HepG2 (cell line): ENCODE results near the gene STK11. TPM values are rescaled to one million over a fixed set of nuclear protein-coding genes. Genes with fewer than 3 reads are reported as not detected.
A peak's percentile ranks its signal among the peaks of the same experiment; 100 is the strongest.

Experiments
- ADNP ChIP-seq: sonication (generic); formaldehyde crosslinking; IDR thresholded peaks from 2 replicates; pipeline ENCODE4 v1.4.0; 2020; ENCODE audit warnings: missing genetic modification reagents
- CENPX ChIP-seq: sonication (generic); formaldehyde crosslinking; IDR thresholded peaks from 2 replicates; pipeline ENCODE4 v1.9.0; 2021; ENCODE audit warnings: mild to moderate bottlenecking, missing genetic modification reagents, moderate library complexity
- EED ChIP-seq: sonication (generic); formaldehyde crosslinking; IDR thresholded peaks from 2 replicates; pipeline ENCODE4 v1.5.0; 2020; ENCODE audit warnings: mild to moderate bottlenecking, missing genetic modification reagents
- ELF3 ChIP-seq: IDR thresholded peaks from 2 replicates; pipeline ENCODE4 v1.6.1; 2016; ENCODE audit warnings: missing genetic modification reagents, missing compliant biosample characterization
- GATAD1 ChIP-seq: IDR thresholded peaks from 2 replicates; pipeline ENCODE4 v1.6.1; 2016; ENCODE audit warnings: missing genetic modification reagents, missing compliant biosample characterization
- GLI4 ChIP-seq: sonication (generic); formaldehyde crosslinking; IDR thresholded peaks from 2 replicates; pipeline ENCODE4 v1.5.1; 2020; ENCODE audit warnings: missing genetic modification reagents, mild to moderate bottlenecking, moderate library complexity, borderline replicate concordance
- JUN ChIP-seq: sonication (generic); formaldehyde crosslinking; IDR thresholded peaks from 2 replicates; pipeline ENCODE4 v1.4.0; 2020; ENCODE audit warnings: mild to moderate bottlenecking, missing genetic modification reagents
- JUND ChIP-seq: sonication (generic); formaldehyde crosslinking; IDR thresholded peaks from 2 replicates; pipeline ENCODE4 v1.8.0; 2022; ENCODE audit warnings: mild to moderate bottlenecking, missing genetic modification reagents
- POLR2A ChIP-seq, 2 experiments: IDR thresholded peaks; 2 replicates each; pipeline ENCODE4 v1.6.1; 2011; ENCODE audit warnings: low read depth in 2 of 2, low read length in 2 of 2, mild to moderate bottlenecking in 1 of 2, moderate library complexity in 1 of 2; ENCODE audit not compliant: insufficient read depth in 1 of 2
- REXO4 ChIP-seq: sonication (generic); formaldehyde crosslinking; IDR thresholded peaks from 2 replicates; pipeline ENCODE4 v1.8.0; 2022; ENCODE audit warnings: missing genetic modification reagents, mild to moderate bottlenecking, borderline replicate concordance
- RXRB ChIP-seq: IDR thresholded peaks from 2 replicates; pipeline ENCODE4 v1.6.1; 2016; ENCODE audit warnings: borderline replicate concordance, missing genetic modification reagents, missing compliant biosample characterization
- THAP11 ChIP-seq: IDR thresholded peaks from 2 replicates; pipeline ENCODE4 v1.6.1; 2016; ENCODE audit warnings: missing biosample characterization, missing genetic modification reagents
- XRCC5 ChIP-seq: fragments of 200-400 bp; formaldehyde crosslinking; optimal IDR thresholded peaks from 2 replicates; pipeline ENCODE3; 2017; ENCODE audit warnings: mild to moderate bottlenecking, low read length
- ZNF552 ChIP-seq: sonication (generic); formaldehyde crosslinking; IDR thresholded peaks from 2 replicates; pipeline ENCODE4 v1.9.0; 2022; ENCODE audit warnings: missing genetic modification reagents, mild to moderate bottlenecking, borderline replicate concordance
- ZNF709 ChIP-seq: sonication (generic); formaldehyde crosslinking; IDR thresholded peaks from 2 replicates; pipeline ENCODE4 v1.5.0; 2020; ENCODE audit warnings: mild to moderate bottlenecking, missing genetic modification reagents
- ZNF720 ChIP-seq: sonication (generic); formaldehyde crosslinking; IDR thresholded peaks from 2 replicates; pipeline ENCODE4 v1.4.0; 2020; ENCODE audit warnings: missing genetic modification reagents
- polyA plus RNA-seq, 8 experiments: library from polyadenylated mRNA; depleted of rRNA in 3 of 8; stranded (reverse) in 7 of 8; unstranded in 1 of 8; fragments of >200 nt; fragmentation: Illumina TruSeq in 4 of 8; extraction: Trizol in 4 of 8; gene quantifications; 2 replicates each; pipeline versions ENCODE4 v1.2.1 to v1.2.3, GENCODE V29; 2011 to 2016; ENCODE audit warnings: low read depth in 4 of 8, missing spikeins in 1 of 8, mixed read lengths in 1 of 8; ENCODE audit not compliant: insufficient read depth in 1 of 8
- total RNA-seq, 5 experiments: library from RNA; depleted of rRNA; stranded (reverse); fragments of >200 nt; fragmentation: Illumina TruSeq; extraction: Trizol; gene quantifications; 2 replicates each; pipeline ENCODE4 v1.2.3, GENCODE V29; 2016; ENCODE audit warnings: low read depth in 1 of 5
- TF ChIP-seq, protein P1 (sequence below): IDR thresholded peaks from 2 replicates; pipeline ENCODE4 v1.6.1; 2012; ENCODE audit warnings: low read length, improper control_type of control experiment
- TF ChIP-seq, protein P2 (sequence below): sonication (generic); formaldehyde crosslinking; IDR thresholded peaks from 2 replicates; pipeline ENCODE4 v1.4.0; 2020; ENCODE audit warnings: missing genetic modification reagents, mild to moderate bottlenecking, borderline replicate concordance
- TF ChIP-seq, protein P3 (sequence below): sonication (generic); formaldehyde crosslinking; IDR thresholded peaks from 2 replicates; pipeline ENCODE4 v1.8.0; 2022; ENCODE audit warnings: missing genetic modification reagents, low read depth, mild to moderate bottlenecking, borderline replicate concordance
- TF ChIP-seq, protein P4 (sequence below): sonication (generic); formaldehyde crosslinking; IDR thresholded peaks from 2 replicates; pipeline ENCODE4 v1.5.0; 2020; ENCODE audit warnings: mild to moderate bottlenecking, missing genetic modification reagents

The STK11 gene
- total and polyA plus RNA-seq, 2 of the 13 experiments (the other 11 are each of a cell fraction or from before 2014, with no cell fraction given): 27.5 to 43.6 TPM

DNA sequence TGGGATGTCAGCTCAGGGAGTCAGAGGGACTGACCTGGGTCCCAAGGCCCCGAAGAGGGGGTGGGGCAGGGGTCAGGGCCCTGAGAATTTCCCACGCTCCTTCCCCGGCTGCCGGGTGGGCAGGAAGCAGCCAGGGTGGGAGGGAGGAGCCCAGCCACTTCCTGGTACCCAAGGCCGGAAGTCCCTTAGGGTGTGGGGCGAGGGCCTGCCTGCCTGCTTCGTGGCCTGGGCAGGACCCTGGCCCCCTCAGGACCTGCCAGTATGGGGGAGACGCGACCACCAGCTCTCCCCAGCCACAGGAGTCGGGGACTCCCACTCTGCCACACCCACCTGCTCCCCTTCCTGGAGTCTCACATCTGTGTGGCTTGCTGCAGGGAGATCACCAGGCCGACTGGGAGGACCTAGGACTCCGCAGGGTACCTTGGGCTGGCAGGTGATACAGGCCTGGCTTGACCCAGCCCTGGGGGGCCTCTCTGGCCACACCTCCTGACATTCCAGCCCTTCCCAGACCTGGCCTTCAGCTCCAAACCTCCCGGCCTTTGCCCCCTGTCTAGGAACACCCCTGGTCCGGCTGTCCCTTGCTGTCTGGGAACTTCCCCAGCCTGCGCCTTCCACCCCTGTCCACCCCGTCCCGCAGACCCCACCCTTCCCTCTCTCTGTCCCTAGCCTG lies 53.8 kb downstream of the STK11 start (continued):
- TF ChIP-seq, protein P1, sequence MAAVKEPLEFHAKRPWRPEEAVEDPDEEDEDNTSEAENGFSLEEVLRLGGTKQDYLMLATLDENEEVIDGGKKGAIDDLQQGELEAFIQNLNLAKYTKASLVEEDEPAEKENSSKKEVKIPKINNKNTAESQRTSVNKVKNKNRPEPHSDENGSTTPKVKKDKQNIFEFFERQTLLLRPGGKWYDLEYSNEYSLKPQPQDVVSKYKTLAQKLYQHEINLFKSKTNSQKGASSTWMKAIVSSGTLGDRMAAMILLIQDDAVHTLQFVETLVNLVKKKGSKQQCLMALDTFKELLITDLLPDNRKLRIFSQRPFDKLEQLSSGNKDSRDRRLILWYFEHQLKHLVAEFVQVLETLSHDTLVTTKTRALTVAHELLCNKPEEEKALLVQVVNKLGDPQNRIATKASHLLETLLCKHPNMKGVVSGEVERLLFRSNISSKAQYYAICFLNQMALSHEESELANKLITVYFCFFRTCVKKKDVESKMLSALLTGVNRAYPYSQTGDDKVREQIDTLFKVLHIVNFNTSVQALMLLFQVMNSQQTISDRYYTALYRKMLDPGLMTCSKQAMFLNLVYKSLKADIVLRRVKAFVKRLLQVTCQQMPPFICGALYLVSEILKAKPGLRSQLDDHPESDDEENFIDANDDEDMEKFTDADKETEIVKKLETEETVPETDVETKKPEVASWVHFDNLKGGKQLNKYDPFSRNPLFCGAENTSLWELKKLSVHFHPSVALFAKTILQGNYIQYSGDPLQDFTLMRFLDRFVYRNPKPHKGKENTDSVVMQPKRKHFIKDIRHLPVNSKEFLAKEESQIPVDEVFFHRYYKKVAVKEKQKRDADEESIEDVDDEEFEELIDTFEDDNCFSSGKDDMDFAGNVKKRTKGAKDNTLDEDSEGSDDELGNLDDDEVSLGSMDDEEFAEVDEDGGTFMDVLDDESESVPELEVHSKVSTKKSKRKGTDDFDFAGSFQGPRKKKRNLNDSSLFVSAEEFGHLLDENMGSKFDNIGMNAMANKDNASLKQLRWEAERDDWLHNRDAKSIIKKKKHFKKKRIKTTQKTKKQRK: no peak
- TF ChIP-seq, protein P2, sequence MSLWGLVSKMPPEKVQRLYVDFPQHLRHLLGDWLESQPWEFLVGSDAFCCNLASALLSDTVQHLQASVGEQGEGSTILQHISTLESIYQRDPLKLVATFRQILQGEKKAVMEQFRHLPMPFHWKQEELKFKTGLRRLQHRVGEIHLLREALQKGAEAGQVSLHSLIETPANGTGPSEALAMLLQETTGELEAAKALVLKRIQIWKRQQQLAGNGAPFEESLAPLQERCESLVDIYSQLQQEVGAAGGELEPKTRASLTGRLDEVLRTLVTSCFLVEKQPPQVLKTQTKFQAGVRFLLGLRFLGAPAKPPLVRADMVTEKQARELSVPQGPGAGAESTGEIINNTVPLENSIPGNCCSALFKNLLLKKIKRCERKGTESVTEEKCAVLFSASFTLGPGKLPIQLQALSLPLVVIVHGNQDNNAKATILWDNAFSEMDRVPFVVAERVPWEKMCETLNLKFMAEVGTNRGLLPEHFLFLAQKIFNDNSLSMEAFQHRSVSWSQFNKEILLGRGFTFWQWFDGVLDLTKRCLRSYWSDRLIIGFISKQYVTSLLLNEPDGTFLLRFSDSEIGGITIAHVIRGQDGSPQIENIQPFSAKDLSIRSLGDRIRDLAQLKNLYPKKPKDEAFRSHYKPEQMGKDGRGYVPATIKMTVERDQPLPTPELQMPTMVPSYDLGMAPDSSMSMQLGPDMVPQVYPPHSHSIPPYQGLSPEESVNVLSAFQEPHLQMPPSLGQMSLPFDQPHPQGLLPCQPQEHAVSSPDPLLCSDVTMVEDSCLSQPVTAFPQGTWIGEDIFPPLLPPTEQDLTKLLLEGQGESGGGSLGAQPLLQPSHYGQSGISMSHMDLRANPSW (CRISPR knock-in tag): no peak
- TF ChIP-seq ZNF709 (CRISPR knock-in tag) (no peak), GATAD1 (CRISPR knock-in tag) (0 out of 2 replicates have a peak, but pooled peaks have one; percentile 48), ADNP (CRISPR knock-in tag) (no peak), JUN (CRISPR knock-in tag) (peak; percentile 41; the same call in 1 of the 2 replicates), RXRB (CRISPR knock-in tag) (peak; percentile 90), CENPX (CRISPR knock-in tag) (no peak), ZNF720 (no peak), JUND (CRISPR knock-in tag) (no peak), GLI4 (CRISPR knock-in tag) (no peak), THAP11 (CRISPR knock-in tag) (peak; percentile 82), REXO4 (CRISPR knock-in tag) (peak; percentile 83; the same call in 1 of the 2 replicates), ZNF552 (CRISPR knock-in tag) (peak; percentile 79; the same call in 1 of the 2 replicates), POLR2A (IDR thresholded peaks at IDR 0.05; ENCODE audit: insufficient read depth in 1 of 2, low read depth in 2 of 2, low read length in 2 of 2) (peak in 1 of 2 experiments; percentile 91; a peak in 2 of 4 replicates), XRCC5 (peak; percentile 26), EED (no peak), ELF3 (CRISPR knock-in tag) (peak; percentile 99)
- TF ChIP-seq, protein P3, sequence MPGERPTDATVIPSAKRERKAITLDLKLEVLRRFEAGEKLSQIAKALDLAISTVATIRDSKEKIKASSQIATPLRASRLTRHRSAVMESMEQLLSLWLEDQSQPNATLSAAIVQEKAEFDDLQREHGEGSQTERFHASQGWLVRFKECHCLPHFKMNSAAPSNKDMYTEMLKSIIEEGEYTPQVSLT (CRISPR knock-in tag): no peak
- TF ChIP-seq, protein P4, sequence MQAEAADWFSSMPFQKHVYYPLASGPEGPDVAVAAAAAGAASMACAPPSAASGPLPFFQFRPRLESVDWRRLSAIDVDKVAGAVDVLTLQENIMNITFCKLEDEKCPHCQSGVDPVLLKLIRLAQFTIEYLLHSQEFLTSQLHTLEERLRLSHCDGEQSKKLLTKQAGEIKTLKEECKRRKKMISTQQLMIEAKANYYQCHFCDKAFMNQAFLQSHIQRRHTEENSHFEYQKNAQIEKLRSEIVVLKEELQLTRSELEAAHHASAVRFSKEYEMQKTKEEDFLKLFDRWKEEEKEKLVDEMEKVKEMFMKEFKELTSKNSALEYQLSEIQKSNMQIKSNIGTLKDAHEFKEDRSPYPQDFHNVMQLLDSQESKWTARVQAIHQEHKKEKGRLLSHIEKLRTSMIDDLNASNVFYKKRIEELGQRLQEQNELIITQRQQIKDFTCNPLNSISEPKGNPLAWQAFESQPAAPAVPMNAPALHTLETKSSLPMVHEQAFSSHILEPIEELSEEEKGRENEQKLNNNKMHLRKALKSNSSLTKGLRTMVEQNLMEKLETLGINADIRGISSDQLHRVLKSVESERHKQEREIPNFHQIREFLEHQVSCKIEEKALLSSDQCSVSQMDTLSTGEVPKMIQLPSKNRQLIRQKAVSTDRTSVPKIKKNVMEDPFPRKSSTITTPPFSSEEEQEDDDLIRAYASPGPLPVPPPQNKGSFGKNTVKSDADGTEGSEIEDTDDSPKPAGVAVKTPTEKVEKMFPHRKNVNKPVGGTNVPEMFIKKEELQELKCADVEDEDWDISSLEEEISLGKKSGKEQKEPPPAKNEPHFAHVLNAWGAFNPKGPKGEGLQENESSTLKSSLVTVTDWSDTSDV (CRISPR knock-in tag): peak; percentile 45
